Neutrophil (primary cell): ENCODE results near the gene BOLA1.

Experiments
- H3K27ac ChIP-seq: fragments of 200-600 bp; sonication (generic); 2 replicates; pipeline ENCODE4 v1.5.1; 2016; ENCODE audit warnings: mild to moderate bottlenecking, moderate library complexity
- H3K27me3 ChIP-seq: fragments of 200-600 bp; sonication (generic); 2 replicates; pipeline ENCODE4 v1.6.0; 2016; ENCODE audit warnings: mild to moderate bottlenecking
- H3K36me3 ChIP-seq: fragments of 200-600 bp; sonication (generic); 2 replicates; pipeline ENCODE4 v1.5.1; 2017
- H3K4me1 ChIP-seq, 2 experiments: fragments of 200-600 bp in 1 of 2; sonication (generic) in 1 of 2; 1 replicate in 1 of 2; 2 replicates in 1 of 2; pipeline versions ENCODE4 v1.5.1 to v1.6.1; 2013 to 2016; ENCODE audit warnings: low read depth in 1 of 2, low read length in 1 of 2, mild to moderate bottlenecking in 1 of 2, moderate library complexity in 1 of 2; ENCODE audit not compliant: control insufficient read depth in 1 of 2, insufficient read depth in 1 of 2
- H3K4me3 ChIP-seq, 2 experiments: fragments of 200-600 bp in 1 of 2; sonication (generic) in 1 of 2; 1 replicate in 1 of 2; 2 replicates in 1 of 2; pipeline ENCODE4 v1.5.1; 2013 to 2016; ENCODE audit warnings: low read depth in 1 of 2, low read length in 1 of 2, mild to moderate bottlenecking in 1 of 2, moderate library complexity in 1 of 2
- H3K9me3 ChIP-seq: fragments of 200-600 bp; sonication (generic); 2 replicates; pipeline ENCODE4 v1.5.1; 2016
- TF ChIP-seq, protein P1 (sequence below): fragments of 200-600 bp; sonication (generic); IDR thresholded peaks from 2 replicates; pipeline ENCODE4 v1.5.1; 2016; ENCODE audit warnings: antibody characterized with exemption

Gene BOLA1

DNA sequence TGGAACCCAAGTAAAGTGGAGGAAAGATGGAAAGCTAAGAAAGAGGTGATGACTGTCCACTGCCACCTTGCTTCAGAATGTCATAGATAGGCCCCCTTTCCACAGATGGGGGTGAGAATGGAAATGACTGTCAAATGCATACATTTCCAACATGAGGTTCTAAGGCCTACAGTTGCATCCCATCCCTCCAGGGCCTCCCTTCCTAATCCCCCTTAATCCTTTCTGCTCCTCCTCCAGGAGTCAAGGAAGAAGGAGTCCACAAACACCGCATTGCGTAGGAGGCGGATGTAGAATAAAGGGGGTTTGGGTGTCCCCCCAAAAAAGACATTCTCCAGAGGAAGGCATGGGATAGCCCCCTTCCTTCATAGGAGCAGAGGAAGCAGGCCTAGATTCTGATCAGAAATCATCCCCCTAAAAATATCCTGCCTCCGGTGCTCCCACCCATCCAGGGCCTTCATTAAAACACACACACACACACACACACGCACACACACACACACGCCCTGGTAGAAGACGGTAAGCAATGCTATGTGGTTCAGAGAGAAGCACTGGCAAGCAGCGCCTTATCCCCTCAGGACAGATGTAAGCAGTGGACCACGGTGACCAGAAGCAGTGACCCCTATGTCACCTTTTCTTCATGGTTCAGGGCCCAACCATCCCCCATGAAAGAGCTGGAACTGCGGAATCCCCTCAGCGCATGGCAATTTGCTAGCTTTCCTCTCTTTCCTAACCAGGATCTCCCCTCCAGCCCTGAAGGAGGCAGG is 16.2 kb downstream of the BOLA1 start:
- TF ChIP-seq, protein P1, sequence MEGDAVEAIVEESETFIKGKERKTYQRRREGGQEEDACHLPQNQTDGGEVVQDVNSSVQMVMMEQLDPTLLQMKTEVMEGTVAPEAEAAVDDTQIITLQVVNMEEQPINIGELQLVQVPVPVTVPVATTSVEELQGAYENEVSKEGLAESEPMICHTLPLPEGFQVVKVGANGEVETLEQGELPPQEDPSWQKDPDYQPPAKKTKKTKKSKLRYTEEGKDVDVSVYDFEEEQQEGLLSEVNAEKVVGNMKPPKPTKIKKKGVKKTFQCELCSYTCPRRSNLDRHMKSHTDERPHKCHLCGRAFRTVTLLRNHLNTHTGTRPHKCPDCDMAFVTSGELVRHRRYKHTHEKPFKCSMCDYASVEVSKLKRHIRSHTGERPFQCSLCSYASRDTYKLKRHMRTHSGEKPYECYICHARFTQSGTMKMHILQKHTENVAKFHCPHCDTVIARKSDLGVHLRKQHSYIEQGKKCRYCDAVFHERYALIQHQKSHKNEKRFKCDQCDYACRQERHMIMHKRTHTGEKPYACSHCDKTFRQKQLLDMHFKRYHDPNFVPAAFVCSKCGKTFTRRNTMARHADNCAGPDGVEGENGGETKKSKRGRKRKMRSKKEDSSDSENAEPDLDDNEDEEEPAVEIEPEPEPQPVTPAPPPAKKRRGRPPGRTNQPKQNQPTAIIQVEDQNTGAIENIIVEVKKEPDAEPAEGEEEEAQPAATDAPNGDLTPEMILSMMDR, result no peak
- Histone ChIP-seq H3K4me3 (no peak overlapping the region), H3K9me3 (no peaks in the 10 kb centered on the region), H3K4me1 (peaks cover 22 to 30% of the 10 kb centered on the region in 2 experiments), H3K36me3 (no peaks in the 10 kb centered on the region), H3K27ac (peak overlapping the region; percentile 41), H3K27me3 (no peaks in the 10 kb centered on the region)

DNA sequence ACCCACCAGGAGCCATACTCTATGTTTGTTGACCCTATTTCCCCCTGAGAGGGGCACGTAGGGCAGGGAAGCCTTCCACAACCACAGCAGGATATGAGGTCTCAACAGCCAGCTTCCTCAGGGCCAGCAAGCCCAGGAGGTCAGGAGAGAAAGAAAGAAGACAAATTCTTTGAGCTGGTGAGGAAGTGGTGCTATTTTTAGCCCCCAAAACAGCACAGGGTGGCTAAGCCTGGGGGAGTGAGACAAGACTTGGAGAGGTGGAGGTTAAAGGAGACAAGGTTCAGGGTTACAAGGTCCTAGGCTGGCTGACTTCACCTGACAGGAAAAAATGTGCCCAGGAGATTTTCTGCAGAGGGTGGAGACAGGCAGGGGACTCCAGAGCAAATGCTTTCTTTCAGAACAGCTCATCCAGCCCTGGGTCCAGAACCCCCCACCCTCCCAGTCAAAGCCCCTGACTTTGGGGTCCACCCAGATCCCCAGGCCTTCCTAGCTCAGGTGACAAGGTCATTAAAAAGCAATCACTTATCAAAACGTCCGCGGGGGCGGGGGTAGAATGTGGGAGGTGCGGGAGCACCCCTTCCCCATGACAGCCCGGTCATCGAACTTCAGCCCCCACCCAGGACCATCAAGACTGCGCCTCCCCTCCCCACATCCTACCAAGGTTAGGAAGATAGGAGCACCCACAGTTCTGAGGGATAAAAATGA is 17.0 kb downstream of the BOLA1 start:
- H3K36me3 ChIP-seq, result peaks cover 3% of the 10 kb centered on the region
- H3K27ac ChIP-seq, result peak overlapping the region; percentile 41
- TF ChIP-seq, protein P1, result no peak
- peaks cover 22 to 30% of the 10 kb centered on the region in 2 experiments for H3K4me1 ChIP-seq
- H3K27me3 ChIP-seq, result no peaks in the 10 kb centered on the region
- no peaks in the 10 kb centered on the region for H3K9me3 ChIP-seq
- peak overlapping the region in 1 of 2 experiments; percentile 69 for H3K4me3 ChIP-seq

DNA sequence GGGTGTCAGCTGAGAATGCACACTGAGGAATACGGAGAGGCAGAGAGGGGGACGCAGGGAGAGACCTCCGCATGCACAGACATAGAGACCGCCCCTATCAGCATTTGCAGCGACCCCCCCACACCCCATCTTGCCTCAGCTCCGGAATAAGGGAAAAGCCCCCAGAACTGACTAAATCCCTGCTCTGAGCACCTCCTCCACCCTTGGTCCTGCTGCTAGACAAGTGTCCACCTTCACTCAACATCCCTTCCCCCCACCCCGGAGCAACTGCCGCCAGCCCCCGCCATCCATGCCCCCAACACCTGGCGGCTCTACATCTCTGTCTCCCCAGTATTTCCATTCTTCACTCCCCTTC is 17.5 kb downstream of the BOLA1 start:
- H3K4me3 ChIP-seq, result peak overlapping the region in 1 of 2 experiments; percentile 69
- peaks cover 22 to 30% of the 10 kb centered on the region in 2 experiments for H3K4me1 ChIP-seq
- H3K9me3 ChIP-seq, result no peaks in the 10 kb centered on the region
- peaks cover 6% of the 10 kb centered on the region for H3K36me3 ChIP-seq
- H3K27ac ChIP-seq, result no peak overlapping the region
- H3K27me3 ChIP-seq, result no peaks in the 10 kb centered on the region
- TF ChIP-seq, protein P1, result no peak

DNA sequence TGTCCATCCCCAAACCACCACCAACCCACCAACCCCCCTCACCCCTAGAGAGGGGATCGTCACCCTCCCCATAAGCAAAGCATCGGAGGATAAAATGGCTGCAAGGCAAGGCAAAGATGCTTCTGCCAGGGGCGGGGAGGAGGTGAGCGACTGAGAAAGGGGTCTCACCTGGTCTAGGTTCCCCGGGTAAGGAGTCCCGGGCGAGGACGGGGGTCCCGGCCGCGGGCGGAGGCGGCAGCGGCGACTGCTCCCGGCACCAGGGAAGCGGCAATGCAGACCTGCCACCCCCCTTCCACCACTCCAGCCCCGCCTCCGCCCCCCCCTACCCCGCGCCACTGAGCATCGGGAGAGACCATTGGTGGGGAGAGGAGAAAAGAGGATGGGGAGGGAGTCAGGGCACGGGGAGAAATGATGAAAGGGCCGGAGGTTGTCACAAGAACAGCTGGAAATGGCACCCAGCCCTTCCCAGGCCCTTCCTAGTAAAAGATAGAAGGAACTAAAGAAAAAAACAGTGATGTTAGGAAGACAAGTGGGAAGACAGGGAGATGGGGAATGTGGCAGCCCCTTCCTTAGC is 18.3 kb downstream of the BOLA1 start, which contains the start of gene SV2A:
Gene SV2A (minus strand): TSS at position 274 of the 574 bp plus-strand sequence. CDS start 4,004 bp downstream, outside the sequence.
- peaks cover 22 to 30% of the 10 kb centered on the region in 2 experiments for H3K4me1 ChIP-seq
- peaks cover 12% of the 10 kb centered on the region for H3K36me3 ChIP-seq
- no peak within 1 kb of the TSS for H3K27ac ChIP-seq
- no peaks in the 10 kb centered on the region for H3K27me3 ChIP-seq
- peak within 1 kb of the TSS; percentile 48 to 69 for H3K4me3 ChIP-seq
- no peaks in the 10 kb centered on the region for H3K9me3 ChIP-seq
- TF ChIP-seq, protein P1, result no peak

DNA sequence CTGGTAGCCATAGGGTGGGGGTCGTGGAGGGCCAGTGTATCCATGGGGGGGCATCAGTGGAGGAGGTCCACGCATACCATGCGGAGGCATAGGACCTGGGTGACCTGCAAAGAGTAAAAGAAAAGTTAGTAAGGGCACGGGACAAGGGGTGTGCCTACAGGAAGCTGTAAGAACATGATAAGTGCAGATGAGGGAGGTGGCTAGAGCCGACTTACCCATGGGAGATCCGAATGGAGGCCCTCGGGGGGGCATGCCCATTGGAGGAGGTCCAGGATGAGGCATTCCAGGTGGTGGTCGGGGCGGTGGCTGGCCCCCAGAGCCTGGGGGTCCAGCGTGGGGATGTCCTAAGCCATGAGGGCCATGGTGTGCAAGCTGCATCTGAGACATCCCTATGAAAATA is 24.3 kb downstream of the BOLA1 start:
- TF ChIP-seq, protein P1, result no peak
- H3K36me3 ChIP-seq, result peaks cover 53% of the 10 kb centered on the region

More for the DNA sequence above, 24.3 kb downstream of the BOLA1 start:
- H3K27ac ChIP-seq, result no peak overlapping the region
- H3K4me1 ChIP-seq, result peaks cover 17 to 22% of the 10 kb centered on the region in 2 experiments
- H3K4me3 ChIP-seq, result no peak overlapping the region
- H3K27me3 ChIP-seq, result no peaks in the 10 kb centered on the region
- H3K9me3 ChIP-seq, result no peaks in the 10 kb centered on the region
